Fibroblast of gingiva (primary cell): ENCODE measurements around the gene ZNF320.
A peak's percentile ranks its signal among the peaks of the same experiment; 100 is the strongest.
"Not testable (repeated sequence)": the region's sequence is repeated elsewhere in the genome, so short reads cannot be mapped to it uniquely, and the experiment has no call there.

Source experiments
- DNase-seq: peaks from one replicate; pipeline ENCODE4 v3.0.0-alpha.2; 2011; ENCODE audit warnings: low read depth

Gene ZNF320

DNA sequence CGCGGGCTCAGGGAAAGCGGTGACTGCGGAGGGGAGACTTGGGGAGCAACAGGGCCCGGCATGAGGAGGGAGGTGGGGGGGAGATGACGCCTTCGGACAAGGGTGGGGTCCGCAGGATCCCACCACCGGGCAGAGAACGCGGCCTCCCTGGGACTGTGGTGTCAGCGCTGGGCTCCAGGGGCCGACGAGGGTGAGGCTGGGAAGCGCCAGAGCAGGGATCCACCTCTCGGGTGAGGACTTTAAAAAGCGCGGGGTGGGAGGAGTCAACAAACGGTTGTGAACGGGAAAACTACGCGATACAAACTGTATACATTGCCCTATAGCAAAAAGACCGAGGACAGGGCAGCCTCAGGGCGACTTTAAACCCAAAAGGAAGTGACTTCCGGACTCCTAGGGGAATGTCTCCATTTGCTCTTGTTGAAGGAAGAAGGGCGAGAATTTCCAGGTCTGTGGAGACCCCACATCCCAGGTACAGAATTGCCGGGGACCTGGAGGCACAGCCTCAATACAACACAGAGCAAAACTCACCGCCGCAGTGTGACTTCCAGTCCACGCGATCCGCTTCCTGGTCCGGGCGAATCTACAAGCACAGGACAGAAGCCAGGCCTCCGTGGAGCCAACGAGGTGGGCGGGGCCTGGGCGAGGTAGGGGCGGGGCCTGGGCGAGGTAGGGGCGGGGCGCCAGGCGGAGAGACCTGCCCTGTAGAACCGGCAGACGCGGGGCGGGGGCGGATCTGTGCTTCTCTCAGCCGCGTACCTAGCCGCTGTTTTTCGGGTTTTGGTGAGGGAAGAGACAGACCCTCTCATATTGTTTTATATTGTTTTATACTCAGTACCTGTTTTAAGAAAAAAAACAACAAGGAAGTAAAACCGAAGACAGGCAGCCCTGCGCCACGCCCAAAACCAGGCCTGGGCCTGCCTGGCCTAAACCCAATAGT, 25.7 kb upstream of the ZNF320 start, which contains the start of gene ZNF888:
Gene ZNF888 (minus strand): TSS at position 588 of the 937 bp plus-strand sequence. CDS start 5,555 bp downstream, outside the sequence.
- DNase-seq: peak; percentile 73

DNA sequence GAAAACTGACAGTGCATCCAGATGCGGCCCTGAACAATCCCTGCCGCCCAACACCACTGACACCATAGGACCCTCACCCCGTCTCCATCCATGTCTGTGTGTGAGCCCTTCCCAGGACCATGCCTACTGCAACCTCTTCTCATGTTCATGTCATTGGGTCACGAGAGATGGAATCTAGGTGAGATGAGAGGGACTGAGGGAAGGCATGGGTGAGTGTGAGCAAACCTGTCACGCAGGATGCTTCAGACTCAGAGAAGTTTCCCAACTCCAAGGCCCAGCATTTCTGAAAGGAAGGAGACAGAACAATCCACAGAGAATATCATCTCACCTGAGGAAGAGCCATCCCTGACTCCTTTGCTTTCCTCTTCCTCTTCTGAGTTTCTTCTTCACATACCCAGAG, 20.1 kb upstream of the ZNF320 start:
- no peak for DNase-seq

DNA sequence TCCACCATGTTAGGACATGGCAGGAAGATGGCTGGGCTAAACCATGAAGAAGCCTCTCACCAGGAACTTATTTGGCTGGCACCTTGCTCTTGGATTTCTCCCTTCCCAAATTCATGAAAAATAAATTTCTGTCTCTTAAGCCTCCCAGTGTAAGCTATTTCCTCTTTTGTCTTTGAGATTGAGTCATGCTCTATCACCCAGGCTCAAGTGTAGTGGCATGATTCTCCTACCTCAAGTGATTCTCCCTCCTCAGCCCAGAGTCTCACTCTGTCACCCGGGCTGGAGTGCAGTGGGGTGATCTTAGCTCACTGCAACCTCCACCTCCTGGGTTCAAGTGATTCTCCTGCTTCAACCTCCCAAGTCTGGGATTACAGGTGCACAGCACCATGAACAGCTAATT, 13.2 kb upstream of the ZNF320 start:
- no peak for DNase-seq

DNA sequence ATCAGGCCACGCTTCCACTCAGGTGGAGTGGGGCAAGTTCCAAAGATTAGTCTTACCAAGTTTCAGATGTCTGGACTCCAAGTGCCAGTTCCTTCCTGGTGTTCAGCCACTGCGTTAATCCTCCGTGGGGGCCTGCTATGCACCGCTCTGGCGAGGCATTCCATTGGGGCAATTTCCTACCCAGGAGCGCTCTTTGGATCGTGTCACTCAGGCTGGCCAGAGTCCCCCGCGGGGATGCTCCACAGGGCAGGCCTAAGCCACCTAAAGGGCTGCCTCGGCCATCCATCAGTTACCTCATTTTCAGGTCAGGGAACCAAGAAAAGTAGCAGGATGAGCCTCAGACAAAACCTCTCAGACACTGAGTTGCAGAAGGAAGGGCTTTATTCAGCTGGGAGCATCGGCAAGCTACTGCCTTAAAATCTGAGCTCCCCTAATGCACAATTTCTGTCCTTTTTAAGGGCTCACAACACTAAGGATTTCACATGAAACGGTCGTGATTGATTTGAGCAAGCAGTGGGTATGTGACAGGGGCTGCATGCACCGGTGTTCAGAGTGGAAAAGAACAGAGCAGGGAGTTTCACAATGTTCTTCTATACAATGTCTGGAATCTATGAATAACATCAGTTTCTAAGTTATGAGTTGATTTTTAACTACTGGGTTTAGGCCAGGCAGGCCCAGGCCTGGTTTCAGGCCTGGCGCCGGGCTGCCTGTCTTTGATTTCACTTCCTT, 6.8 kb upstream of the ZNF320 start:
- not testable (repeated sequence) for DNase-seq

DNA sequence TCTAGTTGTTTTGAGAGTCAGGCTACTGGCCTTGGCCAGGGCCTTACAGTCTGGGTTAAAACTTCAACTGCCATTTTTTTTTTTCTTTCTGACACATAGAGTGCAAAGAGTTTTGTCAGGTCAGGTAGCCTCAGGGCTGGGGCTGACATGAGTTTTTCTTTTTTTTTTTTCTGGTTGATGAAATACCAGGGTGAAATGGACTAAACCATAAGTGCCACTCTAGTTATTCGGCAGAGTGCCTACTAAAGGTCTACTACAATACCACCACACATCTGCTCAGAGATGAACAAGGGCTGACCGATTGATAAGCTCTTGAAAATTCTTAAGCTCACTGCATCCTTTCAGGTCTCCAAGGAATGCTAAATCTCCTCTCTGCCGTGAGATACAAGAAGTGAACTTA, 4.4 kb upstream of the ZNF320 start:
- DNase-seq: no peak

DNA sequence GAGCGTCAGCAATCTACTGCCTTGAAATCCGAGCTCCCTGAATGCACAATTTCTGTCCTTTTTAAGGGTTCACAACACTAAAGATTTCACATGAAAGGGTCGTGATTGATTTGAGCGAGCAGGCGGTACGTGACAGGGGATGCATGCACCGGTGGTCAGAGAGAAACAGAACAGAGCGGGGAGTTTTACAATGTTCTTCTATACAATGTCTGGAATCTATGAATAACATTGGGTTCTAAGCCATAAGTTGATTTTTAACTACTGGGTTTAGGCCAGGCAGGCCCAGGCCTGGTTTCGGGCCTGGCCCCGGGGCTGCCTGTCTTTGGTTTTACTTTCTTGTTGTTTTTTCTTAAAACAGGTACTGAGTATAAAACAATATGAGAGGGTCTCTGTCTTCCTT, 1.2 kb upstream of the ZNF320 start:
- DNase-seq: not testable (repeated sequence)

DNA sequence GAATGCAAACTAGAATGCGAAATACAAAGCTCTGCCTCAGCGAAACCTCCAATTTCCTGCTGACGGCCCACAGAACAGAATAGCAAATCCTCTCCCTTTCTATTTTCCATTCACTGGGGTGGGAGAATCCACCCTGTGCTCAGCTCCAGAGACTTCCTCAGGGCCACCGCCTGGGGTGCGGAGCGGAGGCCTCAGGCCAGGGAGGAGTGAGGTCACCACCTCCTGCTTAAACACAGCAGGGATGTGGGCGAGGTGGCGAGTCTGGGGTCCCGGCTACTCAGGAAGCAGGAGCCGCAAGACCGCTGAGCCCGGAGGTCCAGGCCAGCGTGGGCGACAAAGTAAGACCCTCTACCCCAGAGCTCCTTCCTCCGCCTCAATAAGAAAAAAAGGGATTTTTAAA, 666 bp upstream of the ZNF320 start:
- DNase-seq: no peak

DNA sequence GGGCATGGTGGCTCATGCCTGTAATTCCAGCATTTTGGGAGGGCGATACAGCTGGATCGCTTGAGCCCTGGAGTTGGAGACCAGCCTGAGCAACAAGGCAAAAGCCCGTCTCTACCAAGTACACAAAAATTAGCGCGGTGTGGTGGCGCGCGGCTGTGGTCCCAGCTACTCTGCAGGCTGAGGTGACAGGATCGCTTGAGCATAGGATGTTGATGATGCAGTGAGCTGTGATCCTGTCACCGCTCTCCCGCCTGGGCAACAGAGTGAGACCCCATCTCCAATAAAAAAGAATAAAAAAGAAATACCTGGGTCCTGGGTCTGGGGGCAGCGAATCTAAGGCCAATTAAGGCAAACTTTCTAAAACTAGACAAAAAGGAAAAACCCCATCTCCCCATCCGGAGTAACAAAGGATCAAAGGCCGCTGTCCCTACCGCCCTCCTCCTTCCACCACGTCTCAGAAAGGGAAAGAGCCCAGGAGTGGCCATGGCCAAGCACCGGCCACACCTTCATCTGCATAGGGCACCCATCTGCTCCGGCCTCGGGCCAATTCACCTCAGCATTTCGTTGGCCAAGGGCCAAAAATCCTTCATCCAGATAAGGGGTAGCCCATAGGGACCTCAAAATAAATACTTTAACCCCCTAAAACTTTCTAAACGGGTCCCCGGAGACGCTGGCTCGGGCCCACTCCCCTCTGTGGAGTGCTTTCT, 851 bp downstream of the ZNF320 start:
- DNase-seq: no peak

DNA sequence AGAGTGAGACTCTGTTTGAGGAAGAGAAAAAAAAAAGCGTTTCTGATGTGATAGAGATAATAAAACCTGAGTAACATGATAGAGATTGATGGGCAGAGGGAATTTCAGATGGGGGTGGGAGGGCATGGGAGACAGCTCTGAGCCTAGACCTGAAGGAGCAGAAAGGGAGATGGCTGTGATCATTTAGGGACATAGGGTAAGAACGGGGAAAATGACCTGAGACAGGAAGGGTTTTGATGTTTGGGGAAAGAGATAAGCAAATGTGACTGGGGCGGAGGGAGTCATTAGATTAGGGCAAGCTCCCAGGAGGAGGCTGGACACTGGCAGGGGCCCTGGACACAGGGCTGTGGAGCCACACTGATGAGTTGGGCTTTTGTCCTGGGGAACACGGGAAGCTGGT, 6.1 kb downstream of the ZNF320 start:
- no peak for DNase-seq

DNA sequence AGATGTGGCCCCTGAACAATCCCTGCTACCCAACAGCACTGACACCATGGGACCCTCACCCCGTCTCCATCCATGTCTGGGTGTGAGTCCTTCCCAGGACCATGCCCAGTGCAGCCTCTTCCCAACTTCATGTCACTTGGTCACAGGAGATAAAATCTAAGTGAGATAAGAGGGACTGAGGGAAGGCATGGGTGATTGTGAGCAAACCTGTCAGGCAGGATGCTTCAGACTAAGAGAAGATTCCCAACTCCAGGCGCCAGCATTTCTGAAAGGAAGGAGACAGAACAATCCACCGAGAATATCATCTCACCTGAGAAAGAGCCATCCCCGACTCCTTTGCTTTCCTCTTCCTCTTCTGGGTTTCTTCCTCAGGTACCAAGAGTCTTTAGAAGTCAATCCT, 7.5 kb downstream of the ZNF320 start:
- no peak for DNase-seq

DNA sequence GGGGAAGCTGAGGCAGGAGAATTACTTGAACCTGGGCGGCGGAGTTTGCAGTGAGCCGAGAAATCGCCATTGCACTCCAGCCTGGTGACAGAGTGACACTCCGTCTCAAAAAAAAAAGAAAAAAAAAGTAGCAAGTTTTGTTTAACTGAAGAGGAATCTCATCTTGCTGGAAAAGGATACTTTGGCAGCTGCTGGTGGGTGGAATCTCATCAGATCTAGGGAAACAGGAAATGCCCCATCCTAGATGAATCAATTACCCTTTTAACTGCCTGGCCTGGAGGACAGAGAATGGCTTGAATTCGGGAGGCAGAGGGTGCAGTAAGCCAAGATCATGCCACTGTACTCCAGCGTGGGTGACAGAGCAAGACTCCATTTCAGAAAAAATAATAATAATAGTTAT, 8.4 kb downstream of the ZNF320 start:
- no peak for DNase-seq

DNA sequence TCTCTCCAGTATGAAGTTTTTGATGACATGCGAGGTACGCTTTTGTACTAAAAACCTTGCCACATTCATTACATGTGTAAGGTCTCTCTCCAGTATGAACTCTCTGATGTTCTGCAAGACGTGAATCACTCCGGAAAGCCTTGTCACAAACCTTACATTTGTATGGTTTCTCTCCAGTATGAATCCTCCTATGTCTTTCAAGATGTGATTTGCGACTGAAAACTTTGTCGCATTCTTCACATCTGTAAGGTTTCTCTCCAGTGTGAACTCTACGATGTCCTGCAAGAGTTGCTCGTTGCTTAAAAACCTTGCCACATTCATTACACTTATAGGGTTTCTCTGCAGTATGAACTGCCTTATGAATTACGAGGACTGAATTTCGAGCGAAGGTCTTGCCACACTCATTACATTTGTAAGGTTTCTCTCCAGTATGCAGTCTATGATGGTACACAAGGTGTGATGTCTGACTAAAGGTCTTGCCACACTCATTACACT, 16.5 kb downstream of the ZNF320 start:
- no peak for DNase-seq

DNA sequence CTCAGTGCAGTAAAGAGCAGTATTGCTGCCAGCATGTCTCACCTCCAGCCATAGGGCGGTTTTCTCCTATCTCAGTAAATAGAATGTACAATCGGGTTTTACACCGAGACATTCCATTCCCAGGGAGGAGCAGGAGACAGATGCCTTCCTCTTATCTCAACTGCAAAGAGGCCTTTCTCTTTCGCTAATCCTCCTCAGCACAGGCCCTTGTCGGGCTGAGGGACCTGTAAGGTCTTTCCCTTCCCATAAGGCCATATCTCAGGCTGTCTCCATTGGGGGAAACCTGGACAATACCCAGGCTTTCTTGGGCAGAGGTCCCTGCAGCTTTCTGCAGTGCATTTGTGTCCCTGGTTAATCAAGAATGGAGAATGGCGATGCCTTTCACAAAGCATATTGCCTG, 24.4 kb downstream of the ZNF320 start:
- DNase-seq: not testable (repeated sequence)

DNA sequence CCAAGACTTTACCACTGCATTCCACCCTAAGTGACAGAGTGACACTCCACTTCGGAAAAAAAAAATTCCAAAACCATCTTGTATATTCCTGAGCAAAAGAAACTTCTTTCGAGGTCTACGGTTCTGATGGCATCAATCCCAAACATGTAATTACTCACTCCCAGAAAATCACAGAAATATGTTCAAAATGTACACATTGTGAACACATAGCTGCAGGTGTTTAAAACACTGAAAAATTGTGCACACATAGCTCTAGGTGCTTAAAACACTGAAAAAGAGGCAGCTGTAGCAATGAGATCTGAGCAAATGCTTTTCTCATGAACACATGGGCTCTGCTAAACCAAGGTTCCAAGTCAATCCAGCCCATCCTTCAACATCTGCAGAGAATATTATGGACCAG, 26.0 kb downstream of the ZNF320 start:
- DNase-seq: no peak

DNA sequence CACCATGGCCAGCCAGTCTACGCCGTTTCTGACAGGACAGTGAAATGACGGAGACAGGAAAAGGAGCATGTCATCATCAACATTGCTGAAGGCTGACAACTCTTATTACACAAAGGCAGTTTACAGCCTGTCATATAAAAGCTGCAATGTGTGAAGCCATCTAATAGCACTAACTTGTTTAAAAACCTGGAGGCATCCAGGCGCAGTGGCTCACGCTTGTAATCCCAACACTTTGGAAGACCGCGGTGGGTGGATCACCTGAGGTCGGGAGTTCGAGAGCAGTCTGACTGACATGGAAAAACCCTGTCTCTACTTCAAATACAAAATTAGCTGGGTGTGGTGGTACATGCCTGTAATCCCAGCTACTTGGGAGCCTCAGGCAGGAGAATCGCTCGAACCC, 29.4 kb downstream of the ZNF320 start:
- not testable (repeated sequence) for DNase-seq

DNA sequence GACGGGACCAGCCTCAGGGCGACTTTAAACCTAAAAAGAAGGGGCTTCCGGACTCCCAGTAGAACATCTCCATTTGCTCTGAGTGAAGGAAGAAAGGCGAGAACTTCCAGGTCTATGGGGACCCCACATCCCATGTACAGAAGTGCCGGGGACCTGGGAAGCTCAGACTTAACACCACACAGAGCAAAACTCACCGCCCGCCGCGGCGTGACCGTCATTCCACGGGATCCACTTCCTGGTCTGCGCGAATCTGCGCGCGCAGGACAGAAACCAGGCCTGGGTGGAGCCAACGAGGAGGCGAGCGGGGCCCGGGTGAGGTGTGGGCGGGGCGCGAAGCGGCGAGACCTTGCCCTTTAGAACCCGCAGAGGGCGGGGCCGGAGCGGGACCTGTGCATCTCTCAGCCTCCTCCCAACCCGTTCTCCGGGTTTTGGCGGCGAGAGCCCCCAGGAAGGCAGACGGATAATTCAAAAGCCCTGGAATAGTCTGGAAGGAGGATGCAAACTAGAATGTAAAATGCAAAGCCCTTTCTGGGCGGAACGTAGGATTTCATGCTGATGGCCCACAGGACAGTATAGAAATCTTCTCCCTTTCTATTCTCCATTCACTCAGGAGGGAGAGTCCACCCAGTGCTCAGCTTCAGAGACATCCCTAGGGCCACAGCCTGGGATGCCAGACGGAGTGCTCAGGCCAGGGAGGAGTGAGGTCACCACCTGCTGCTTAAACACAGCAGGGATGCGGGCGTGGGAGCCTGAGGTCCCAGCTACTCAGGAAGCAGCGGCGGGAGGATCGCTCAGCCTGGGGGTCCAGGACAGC, 39.9 kb downstream of the ZNF320 start, which contains the start of gene ZNF468:
Gene ZNF468 (minus strand): TSS at position 242 of the 814 bp plus-strand sequence. CDS start 3,347 bp downstream, outside the sequence.
- peak; percentile 56 for DNase-seq

DNA sequence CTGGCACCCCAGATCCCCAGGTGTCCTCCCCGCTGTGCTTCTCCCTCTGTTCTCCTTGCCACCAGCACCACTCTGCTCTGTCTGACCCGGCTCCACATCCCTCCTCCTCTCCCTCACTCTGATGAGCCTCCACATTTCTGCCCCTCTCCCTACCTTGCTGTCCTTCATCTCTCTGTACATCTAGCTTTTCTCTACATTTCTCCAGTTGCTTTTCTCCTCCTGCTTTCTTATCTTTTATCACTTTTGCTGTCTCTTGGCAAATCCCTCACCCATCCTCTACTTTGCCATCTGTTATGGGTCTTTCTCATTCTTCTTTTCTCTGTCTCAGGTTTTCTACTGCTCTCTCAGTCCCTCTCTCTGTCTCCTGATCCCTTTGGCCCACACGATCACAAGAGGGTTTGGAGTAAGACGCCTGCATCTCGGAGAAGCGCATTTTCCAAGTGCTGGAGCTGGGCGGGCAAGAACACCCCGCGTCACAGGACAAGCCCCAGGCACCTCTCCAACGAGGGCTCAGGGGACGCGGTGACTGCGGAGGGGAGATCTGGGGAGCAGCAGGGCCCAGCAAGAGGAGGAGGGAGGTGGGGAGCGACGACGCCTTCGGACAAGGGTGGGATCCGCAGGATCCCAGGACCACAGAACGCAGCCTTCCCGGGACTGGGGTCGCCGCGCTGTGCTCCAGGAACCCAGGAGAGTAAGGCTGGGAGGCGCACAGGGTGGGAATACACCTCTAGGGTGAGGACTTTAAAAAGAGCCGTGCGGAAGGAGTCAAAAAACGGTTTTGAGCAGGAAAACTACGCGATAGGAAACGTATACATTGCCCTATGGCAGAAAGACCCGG, 40.7 kb downstream of the ZNF320 start:
- DNase-seq: peak; percentile 14
